Uterus (tissue), 4 donors: ENCODE measurements around the gene WFDC8. TPM values are rescaled to one million over a fixed set of nuclear protein-coding genes. Genes with fewer than 3 reads are reported as not detected.

Experiments used
- DNase-seq, 2 donors: peaks; one replicate each; pipeline ENCODE4 v3.0.0-alpha.2; 2019 to 2020
- H3K27ac ChIP-seq, 2 donors: fragments of 200-600 bp; sonication (generic); 1 replicate in 1 of 2; 2 replicates in 1 of 2; pipeline ENCODE4 v1.5.1; 2016 to 2018
- H3K27me3 ChIP-seq, 2 donors: fragments of 200-600 bp; sonication (generic); one replicate each; pipeline ENCODE4 v1.5.1; 2018 to 2019; ENCODE audit warnings: control low read depth in 1 of 2
- H3K36me3 ChIP-seq, 2 donors: fragments of 200-600 bp; sonication (generic); one replicate each; pipeline ENCODE4 v1.5.1; 2019; ENCODE audit warnings: control low read depth in 1 of 2
- H3K4me1 ChIP-seq, 2 donors: fragments of 200-600 bp; sonication (generic); one replicate each; pipeline ENCODE4 v1.5.1; 2018 to 2019; ENCODE audit warnings: control low read depth in 1 of 2
- H3K4me3 ChIP-seq, 2 donors: fragments of 200-600 bp; sonication (generic); 1 replicate in 1 of 2; 2 replicates in 1 of 2; pipeline ENCODE4 v1.5.1; 2018 to 2019; ENCODE audit warnings: mild to moderate bottlenecking in 1 of 2
- H3K9me3 ChIP-seq, 2 donors: fragments of 200-600 bp; sonication (generic); one replicate each; pipeline ENCODE4 v1.5.1; 2019; ENCODE audit warnings: control low read depth in 1 of 2
- CTCF ChIP-seq, 4 experiments: fragments of 200-600 bp in 2 of 4; fragments of 450-650 bp in 2 of 4; sonication (generic) in 2 of 4; IDR thresholded peaks; one replicate each; pipeline ENCODE4 v1.5.1; 2016 to 2019; ENCODE audit warnings: antibody characterized with exemption in 4 of 4, mild to moderate bottlenecking in 2 of 4, moderate library complexity in 1 of 4
- POLR2A ChIP-seq, 2 donors: fragments of 450-650 bp; IDR thresholded peaks; one replicate each; pipeline ENCODE4 v1.6.1; 2016; ENCODE audit warnings: antibody characterized with exemption in 2 of 2, mild to moderate bottlenecking in 1 of 2, moderate library complexity in 1 of 2
- intact Hi-C: fragments of 100-400 bp; cut with DNase I; formaldehyde crosslinking; loops from one replicate; pipeline ENCODE4 v1.15.1; 2023; ENCODE audit warnings: low total_unique reads
- small RNA-seq: library from RNA; depleted of rRNA; stranded (forward); fragments of <200 nt; gene quantifications from one replicate; pipeline ENCODE3, GENCODE V24; 2016
- total RNA-seq, 4 donors: library from RNA; depleted of rRNA in 3 of 4; stranded (reverse); fragments of >200 nt in 3 of 4; gene quantifications; one replicate each; pipeline versions ENCODE4 v1.1.0 to v1.2.4, GENCODE V29; 2014 to 2023
- donor health status: DM: yes; HTN: yes; CAD: no.

WFDC8 gene
- total RNA-seq, 4 donors from 2014 or later: not detected

- intact Hi-C loops: no loop called here
- H3K9me3 ChIP-seq: no peaks in the 10 kb centered on the region
- H3K27me3 ChIP-seq: no peaks in the 10 kb centered on the region
- no peaks in the 10 kb centered on the region for H3K4me1 ChIP-seq
- TF ChIP-seq CTCF (IDR thresholded peaks at IDR 0.05) (no peak), POLR2A (IDR thresholded peaks at IDR 0.05) (no peak)
- no peaks in the 10 kb centered on the region for H3K36me3 ChIP-seq
- H3K27ac ChIP-seq: no peak overlapping the region
- no peak for DNase-seq
- no peak overlapping the region for H3K4me3 ChIP-seq
These were observed 71.9 kb downstream of the WFDC8 start for GRCh38 chr20:45507011-45507820.

GRCh38 chr20:45506398-45506797, 72.7 kb downstream of the WFDC8 start:
- H3K27me3 ChIP-seq: no peaks in the 10 kb centered on the region
- intact Hi-C loops: no loop called here

GRCh38 chr20:45503403-45503802, 75.7 kb downstream of the WFDC8 start:
- Histone ChIP-seq H3K9me3 (no peaks in the 10 kb centered on the region), H3K36me3 (no peaks in the 10 kb centered on the region), H3K4me3 (no peak overlapping the region), H3K27me3 (no peaks in the 10 kb centered on the region), H3K4me1 (no peaks in the 10 kb centered on the region), H3K27ac (no peak overlapping the region)
- intact Hi-C loops: no loop called here
- TF ChIP-seq CTCF (IDR thresholded peaks at IDR 0.05): no peak
- TF ChIP-seq POLR2A (IDR thresholded peaks at IDR 0.05): no peak
- no peak for DNase-seq

More at GRCh38 chr20:45506398-45506797, 72.7 kb downstream of the WFDC8 start:
- TF ChIP-seq POLR2A (IDR thresholded peaks at IDR 0.05) (no peak), CTCF (IDR thresholded peaks at IDR 0.05) (no peak)
- no peaks in the 10 kb centered on the region for H3K9me3 ChIP-seq
- DNase-seq: no peak
- no peaks in the 10 kb centered on the region for H3K36me3 ChIP-seq
- H3K27ac ChIP-seq: no peak overlapping the region
- H3K4me1 ChIP-seq: no peaks in the 10 kb centered on the region
- H3K4me3 ChIP-seq: no peak overlapping the region

GRCh38 chr20:45502561-45502960, 76.5 kb downstream of the WFDC8 start:
- H3K4me3 ChIP-seq: no peak overlapping the region
- DNase-seq: no peak
- H3K9me3 ChIP-seq: no peaks in the 10 kb centered on the region
- H3K27me3 ChIP-seq: no peaks in the 10 kb centered on the region
- H3K27ac ChIP-seq: no peak overlapping the region
- H3K4me1 ChIP-seq: no peaks in the 10 kb centered on the region
- no peaks in the 10 kb centered on the region for H3K36me3 ChIP-seq
- intact Hi-C loops: no loop called here
- no peak for TF ChIP-seq POLR2A (IDR thresholded peaks at IDR 0.05)
- no peak for TF ChIP-seq CTCF (IDR thresholded peaks at IDR 0.05)

Small RNA genes lying within 50 kb of the gene (small RNA-seq; reads per million reads assigned to genes)
- not detected for gene AL031663.1
- not detected for gene HSPD1P21
- gene RNA5SP485: not detected

Other genes with a start within 250 kb of the WFDC8 start
- 10 to 100 TPM in 3 of 4 donors, 1 to 10 TPM in 1; 7.9 to 77.9 (median 48.4) TPM for gene SDC4, start 230.9 kb downstream of the WFDC8 start, total RNA-seq
- gene SYS1, start 216.1 kb downstream of the WFDC8 start, total RNA-seq: 10 to 100 TPM; 19.0 to 35.6 (median 25.0) TPM
- 1 to 10 TPM in 1 of 4 donors, not detected in 3; 1.9 TPM for gene TP53TG5, start 201.0 kb downstream of the WFDC8 start, total RNA-seq
- 10 to 100 TPM in 3 of 4 donors, 1 to 10 TPM in 1; 7.5 to 84.2 (median 62.4) TPM for gene DBNDD2, start 171.0 kb downstream of the WFDC8 start, total RNA-seq
- 10 to 100 TPM; 28.7 to 89.2 (median 62.6) TPM for gene PIGT, start 163.1 kb downstream of the WFDC8 start, total RNA-seq
- 10 to 100 TPM in 2 of 4 donors, 1 to 10 TPM in 1, not detected in 1; 7.9 to 18.3 (median 15.5) TPM for gene WFDC2, start 109.5 kb downstream of the WFDC8 start, total RNA-seq
- not detected for gene SPINT3, start 63.7 kb downstream of the WFDC8 start, total RNA-seq
- gene WFDC6, start 39.8 kb downstream of the WFDC8 start, total RNA-seq: not detected
- under 1 TPM in 1 of 4 donors, not detected in 3; 0.97 TPM for gene EPPIN, start 31.9 kb downstream of the WFDC8 start, total RNA-seq
- not detected for gene WFDC10A, start 50.5 kb upstream of the WFDC8 start, total RNA-seq
- gene WFDC9, start 52.0 kb upstream of the WFDC8 start, total RNA-seq: not detected
- gene WFDC11, start 91.0 kb upstream of the WFDC8 start, total RNA-seq: not detected
- not detected for gene WFDC13, start 122.8 kb upstream of the WFDC8 start, total RNA-seq
- not detected for gene WFDC10B, start 125.7 kb upstream of the WFDC8 start, total RNA-seq
- gene SPINT4, start 143.1 kb upstream of the WFDC8 start, total RNA-seq: not detected
- gene WFDC3, start 212.6 kb upstream of the WFDC8 start, total RNA-seq: 1 to 10 TPM in 1 of 4 donors, not detected in 3; 2.0 TPM
- gene DNTTIP1, start 212.7 kb upstream of the WFDC8 start, total RNA-seq: 10 to 100 TPM; 11.2 to 29.8 (median 17.1) TPM
- gene UBE2C, start 233.4 kb upstream of the WFDC8 start, total RNA-seq: 10 to 100 TPM in 1 of 4 donors, not detected in 3; 12.4 TPM
- 1 to 10 TPM in 1 of 4 donors, under 1 TPM in 1, not detected in 2; 0.59 to 1.3 TPM for gene TNNC2, start 248.0 kb upstream of the WFDC8 start, total RNA-seq